H1 (cell line): ENCODE results near the gene TGM2.

Experiments used
- CTCF ChIP-seq, 3 experiments: IDR thresholded peaks; 1 replicate in 2 of 3; 2 replicates in 1 of 3; pipeline versions ENCODE4 v1.5.1 to v1.6.1; 2011; ENCODE audit warnings: low read length in 3 of 3, mild to moderate bottlenecking in 3 of 3, inconsistent platforms in 2 of 3, low read depth in 1 of 3, moderate library complexity in 1 of 3; ENCODE audit not compliant: insufficient read depth in 1 of 3; ENCODE audit errors: control extremely low read depth in 1 of 3
- EP300 ChIP-seq, 2 experiments: IDR thresholded peaks; 1 replicate in 1 of 2; 2 replicates in 1 of 2; pipeline ENCODE4 v1.6.1; 2011 to 2012; ENCODE audit warnings: low read depth in 2 of 2, low read length in 2 of 2, mild to moderate bottlenecking in 2 of 2, borderline replicate concordance in 1 of 2, inconsistent platforms in 1 of 2, moderate library complexity in 1 of 2
- KDM5A ChIP-seq: fragments of 200-600 bp; IDR thresholded peaks from 2 replicates; pipeline ENCODE4 v1.7.1; 2012; ENCODE audit warnings: mild to moderate bottlenecking, low read length, inconsistent platforms, mixed read lengths
- POLR2A ChIP-seq, 2 experiments: IDR thresholded peaks; 1 replicate in 1 of 2; 2 replicates in 1 of 2; pipeline ENCODE4 v1.6.1; 2011; ENCODE audit warnings: low read depth in 2 of 2, low read length in 2 of 2, mild to moderate bottlenecking in 2 of 2; ENCODE audit errors: control extremely low read depth in 1 of 2
- RAD21 ChIP-seq, 2 experiments: IDR thresholded peaks in 1 of 2; conservative IDR thresholded peaks in 1 of 2; 2 replicates each; pipeline ENCODE4 v1.6.1; 2011; ENCODE audit warnings: low read depth in 2 of 2, low read length in 2 of 2, improper control_type of control experiment in 1 of 2, inconsistent platforms in 1 of 2, mild to moderate bottlenecking in 1 of 2, moderate library complexity in 1 of 2
- TAF7 ChIP-seq: optimal IDR thresholded peaks from 2 replicates; pipeline ENCODE3; 2011; ENCODE audit warnings: low read depth, mild to moderate bottlenecking, inconsistent platforms, low read length, moderate library complexity, borderline replicate concordance

DNA sequence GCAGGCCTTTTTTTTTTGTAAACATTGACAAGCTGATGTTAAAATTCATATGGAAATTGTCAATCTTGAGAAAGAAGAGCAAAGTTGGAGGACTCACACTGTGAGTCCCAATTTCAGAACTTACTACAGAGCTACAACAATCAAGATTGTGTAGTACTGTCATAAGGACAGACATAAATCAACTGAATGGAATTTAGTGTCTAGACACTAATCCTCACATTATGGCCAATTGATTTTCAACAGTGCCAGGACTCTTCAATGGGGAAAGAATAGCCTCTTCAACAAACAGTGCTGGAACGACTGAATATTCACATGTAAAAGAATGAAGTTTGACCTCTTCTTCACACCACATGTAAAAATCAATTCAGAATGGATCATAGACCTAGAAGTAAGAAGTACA lies 60.8 kb downstream of the TGM2 start:
- TF ChIP-seq POLR2A (IDR thresholded peaks at IDR 0.05; ENCODE audit: control extremely low read depth in 1 of 2, low read depth in 2 of 2, low read length in 2 of 2) = no peak
- no peak for TF ChIP-seq RAD21 (IDR thresholded peaks at IDR 0.05 in 1 of 2, conservative IDR thresholded peaks at IDR 0.05 in 1 of 2; ENCODE audit: low read depth in 2 of 2, low read length in 2 of 2)
- no peak for TF ChIP-seq CTCF (IDR thresholded peaks at IDR 0.05; ENCODE audit: control extremely low read depth in 1 of 3, insufficient read depth in 1 of 3, low read depth in 1 of 3, low read length in 3 of 3)
- TF ChIP-seq TAF7 = no peak
- no peak for TF ChIP-seq EP300 (IDR thresholded peaks at IDR 0.05; ENCODE audit: borderline replicate concordance in 1 of 2, low read depth in 2 of 2, low read length in 2 of 2)
- no peak for TF ChIP-seq KDM5A
